GM06990 (cell line): ENCODE data around the gene MAPKAP1.

Experiments
- DNase-seq: peaks from one replicate; pipeline ENCODE4 v3.0.0-alpha.2; 2011; ENCODE audit not compliant: insufficient read length; ENCODE audit errors: extremely low read depth
- H3K27me3 ChIP-seq: replicated peaks from 2 replicates; pipeline ENCODE4 v1.6.0; 2011; ENCODE audit warnings: low read length; ENCODE audit not compliant: control insufficient read depth, insufficient read depth
- H3K36me3 ChIP-seq: 2 replicates; pipeline ENCODE4 v1.5.1; 2011; ENCODE audit warnings: low read length; ENCODE audit not compliant: control insufficient read depth, insufficient read depth
- H3K4me3 ChIP-seq: replicated peaks from 2 replicates; pipeline ENCODE4 v1.5.1; 2011; ENCODE audit warnings: low read depth, mild to moderate bottlenecking, control low read depth, low read length
- TF ChIP-seq, protein P1 (sequence below): IDR thresholded peaks from 2 replicates; pipeline ENCODE4 v1.5.1; 2011; ENCODE audit warnings: low read length, control low read depth, mild to moderate bottlenecking, inconsistent platforms; ENCODE audit not compliant: insufficient read depth, poor library complexity, severe bottlenecking

MAPKAP1 gene

DNA sequence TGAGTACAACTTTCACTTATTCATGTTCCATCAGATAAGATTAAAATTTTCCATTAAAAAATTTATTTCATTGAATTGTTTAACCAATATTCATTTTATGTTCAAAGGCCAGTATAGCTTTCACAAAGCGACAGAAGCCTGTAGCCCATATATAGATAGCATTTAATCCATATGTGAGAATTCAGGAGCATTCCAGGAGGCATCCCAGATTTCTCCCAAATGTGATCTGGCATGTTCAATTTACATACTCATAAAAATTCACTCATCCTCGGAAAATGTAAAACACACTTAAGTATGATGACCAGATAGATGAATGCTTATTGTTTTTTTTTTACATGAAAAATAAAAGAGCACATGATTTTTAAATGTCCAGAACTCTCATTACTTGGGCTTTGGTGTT lies 141.9 kb downstream of the MAPKAP1 start:
- TF ChIP-seq, protein P1, sequence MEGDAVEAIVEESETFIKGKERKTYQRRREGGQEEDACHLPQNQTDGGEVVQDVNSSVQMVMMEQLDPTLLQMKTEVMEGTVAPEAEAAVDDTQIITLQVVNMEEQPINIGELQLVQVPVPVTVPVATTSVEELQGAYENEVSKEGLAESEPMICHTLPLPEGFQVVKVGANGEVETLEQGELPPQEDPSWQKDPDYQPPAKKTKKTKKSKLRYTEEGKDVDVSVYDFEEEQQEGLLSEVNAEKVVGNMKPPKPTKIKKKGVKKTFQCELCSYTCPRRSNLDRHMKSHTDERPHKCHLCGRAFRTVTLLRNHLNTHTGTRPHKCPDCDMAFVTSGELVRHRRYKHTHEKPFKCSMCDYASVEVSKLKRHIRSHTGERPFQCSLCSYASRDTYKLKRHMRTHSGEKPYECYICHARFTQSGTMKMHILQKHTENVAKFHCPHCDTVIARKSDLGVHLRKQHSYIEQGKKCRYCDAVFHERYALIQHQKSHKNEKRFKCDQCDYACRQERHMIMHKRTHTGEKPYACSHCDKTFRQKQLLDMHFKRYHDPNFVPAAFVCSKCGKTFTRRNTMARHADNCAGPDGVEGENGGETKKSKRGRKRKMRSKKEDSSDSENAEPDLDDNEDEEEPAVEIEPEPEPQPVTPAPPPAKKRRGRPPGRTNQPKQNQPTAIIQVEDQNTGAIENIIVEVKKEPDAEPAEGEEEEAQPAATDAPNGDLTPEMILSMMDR, result no peak
- H3K27me3 ChIP-seq, result no peaks in the 10 kb centered on the region
- no peak for DNase-seq
- H3K36me3 ChIP-seq, result no peaks in the 10 kb centered on the region
- no peak overlapping the region for H3K4me3 ChIP-seq

DNA sequence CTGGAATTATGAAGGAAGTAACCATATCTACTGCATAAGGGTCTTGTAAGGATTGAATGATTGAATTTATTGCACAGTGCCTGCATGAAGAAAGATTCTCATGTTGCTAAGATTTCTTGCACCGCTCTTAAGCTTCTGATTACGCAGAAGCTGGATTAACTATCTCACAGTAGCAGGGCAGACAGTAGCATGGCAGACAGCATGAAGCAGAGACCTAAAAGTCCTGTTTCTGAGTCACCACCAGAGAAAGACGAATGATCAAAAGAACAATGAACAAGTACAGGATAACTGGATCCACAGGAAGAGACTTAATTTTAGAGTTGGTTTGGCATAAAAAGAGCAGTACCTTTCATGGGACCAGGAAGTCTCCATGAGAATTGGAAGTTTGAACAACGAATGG lies 142.4 kb downstream of the MAPKAP1 start:
- Histone ChIP-seq H3K36me3 (no peaks in the 10 kb centered on the region), H3K27me3 (no peaks in the 10 kb centered on the region), H3K4me3 (no peak overlapping the region)
- TF ChIP-seq, protein P1, result no peak
- DNase-seq, result no peak

DNA sequence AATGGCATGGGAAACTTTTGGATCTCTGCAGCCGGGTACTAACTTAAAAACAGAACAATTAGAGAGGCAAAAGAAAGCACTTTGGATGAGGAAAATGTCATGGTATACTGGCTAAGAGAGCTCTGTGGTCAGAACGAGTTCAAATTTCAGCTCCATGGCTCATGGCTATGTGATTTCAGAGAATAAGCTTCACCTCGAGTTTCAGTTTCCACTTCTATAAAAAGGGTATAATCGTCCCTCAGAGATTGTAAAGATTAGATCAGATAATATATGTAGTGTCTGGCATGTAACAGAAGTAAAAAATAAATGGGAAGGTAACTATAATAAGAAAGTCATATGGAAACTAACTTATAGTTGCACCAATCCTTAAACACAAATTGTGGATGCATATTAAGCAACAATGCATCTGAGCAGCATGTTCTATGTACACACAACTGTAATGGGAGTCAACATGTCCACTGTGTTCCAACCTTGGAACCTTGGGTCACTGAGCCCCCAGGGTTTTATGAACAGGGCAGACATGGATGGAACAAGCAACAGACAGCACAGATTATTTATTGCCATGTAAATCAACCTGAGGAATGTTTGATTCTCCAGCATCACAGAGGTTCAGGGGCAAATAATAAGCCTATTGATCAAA lies 145.4 kb downstream of the MAPKAP1 start:
- DNase-seq, result peak; percentile 13
- TF ChIP-seq, protein P1, result no peak
- Histone ChIP-seq H3K36me3 (no peaks in the 10 kb centered on the region), H3K27me3 (no peaks in the 10 kb centered on the region), H3K4me3 (no peak overlapping the region; the same call in 1 of the 2 replicates)

DNA sequence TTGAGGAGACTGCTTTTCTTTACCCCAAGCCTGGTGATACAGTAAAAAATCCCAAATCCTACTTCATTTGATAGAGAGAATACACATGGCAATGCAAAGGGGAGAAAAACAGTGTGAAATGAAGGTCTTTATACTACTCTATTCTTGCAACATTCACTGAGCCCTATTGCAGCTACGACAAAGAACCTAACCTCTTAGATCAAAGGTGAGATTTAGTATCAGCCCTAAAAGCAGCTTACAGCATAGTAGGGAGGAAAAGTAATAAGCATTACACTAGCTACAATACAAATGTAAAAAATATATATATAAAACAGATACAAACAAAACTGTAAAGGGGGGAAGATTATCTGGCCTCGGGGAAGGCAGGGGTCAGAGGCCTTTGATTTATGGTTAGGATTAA lies 147.1 kb downstream of the MAPKAP1 start:
- no peak overlapping the region for H3K4me3 ChIP-seq
- no peaks in the 10 kb centered on the region; the same call in 1 of the 2 replicates for H3K36me3 ChIP-seq
- DNase-seq, result no peak
- TF ChIP-seq, protein P1, result no peak
- H3K27me3 ChIP-seq, result no peaks in the 10 kb centered on the region

DNA sequence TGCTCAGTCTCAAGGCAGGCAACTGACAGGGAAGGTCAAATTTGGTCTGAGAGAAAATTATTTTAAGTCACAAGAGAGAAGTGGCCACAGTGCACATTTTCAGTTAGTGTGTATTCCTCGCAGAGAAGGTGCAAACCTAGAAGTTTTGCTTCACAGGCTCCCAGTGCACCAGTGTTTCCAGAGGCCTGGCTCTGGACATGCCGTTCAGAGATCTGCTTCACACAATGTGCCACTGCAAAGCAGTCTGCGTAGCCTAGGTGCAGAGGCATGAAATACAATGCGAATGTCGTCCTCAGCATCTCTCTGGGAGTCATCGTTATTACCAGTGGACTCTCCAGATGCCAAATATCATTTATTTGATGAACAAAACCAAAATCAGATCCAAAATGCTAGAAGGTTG lies 147.8 kb downstream of the MAPKAP1 start:
- no peaks in the 10 kb centered on the region; the same call in 1 of the 2 replicates for H3K36me3 ChIP-seq
- TF ChIP-seq, protein P1, result no peak
- H3K27me3 ChIP-seq, result no peaks in the 10 kb centered on the region
- no peak overlapping the region for H3K4me3 ChIP-seq
- DNase-seq, result no peak
